ENCODE data around the gene SLC66A2.

GRCh38 chr18:79856119-79857007 is 95.1 kb downstream of the SLC66A2 start:
- no peak; the same call in 1 of the 2 replicates for TF ChIP-seq EP300 (IDR thresholded peaks at IDR 0.05; ENCODE audit: borderline replicate concordance)
- TF ChIP-seq, protein P1, sequence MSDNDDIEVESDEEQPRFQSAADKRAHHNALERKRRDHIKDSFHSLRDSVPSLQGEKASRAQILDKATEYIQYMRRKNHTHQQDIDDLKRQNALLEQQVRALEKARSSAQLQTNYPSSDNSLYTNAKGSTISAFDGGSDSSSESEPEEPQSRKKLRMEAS (IDR thresholded peaks at IDR 0.05) = no peak
- no peak for TF ChIP-seq YY1 (IDR thresholded peaks at IDR 0.05; ENCODE audit: low read depth)
- TF ChIP-seq REST (IDR thresholded peaks at IDR 0.05; ENCODE audit: low read depth) = no peak
